Type B pancreatic cell (in vitro differentiated cells): ENCODE data around the gene PRSS57. TPM values are rescaled to one million over a fixed set of nuclear protein-coding genes. Genes with fewer than 3 reads are reported as not detected.
A peak's percentile ranks its signal among the peaks of the same experiment; 100 is the strongest.

Experiments
- DNase-seq: peaks from one replicate; pipeline ENCODE4 v3.0.0; 2021; ENCODE audit warnings: mixed read lengths; ENCODE audit not compliant: unreplicated experiment; ENCODE audit errors: extremely low spot score
- H3K27ac Mint-ChIP-seq: 2 replicates; pipeline ENCODE4 v1.8.0; 2021; ENCODE audit warnings: mild to moderate bottlenecking, mixed read lengths
- H3K27me3 Mint-ChIP-seq: 2 replicates; pipeline ENCODE4 v1.8.0; 2021; ENCODE audit warnings: mixed read lengths
- H3K36me3 Mint-ChIP-seq: 2 replicates; pipeline ENCODE4 v1.8.0; 2021; ENCODE audit warnings: mixed read lengths
- H3K4me1 Mint-ChIP-seq: one replicate; pipeline ENCODE4 v1.8.0; 2021; ENCODE audit warnings: mixed read lengths; ENCODE audit not compliant: unreplicated experiment
- H3K4me3 Mint-ChIP-seq: 2 replicates; pipeline ENCODE4 v1.8.0; 2021; ENCODE audit warnings: mild to moderate bottlenecking, mixed read lengths
- H3K9me3 Mint-ChIP-seq: 2 replicates; pipeline ENCODE4 v1.8.0; 2021; ENCODE audit warnings: mixed read lengths
- CTCF ChIP-seq: fragments of 200-600 bp; sonication (generic); conservative IDR thresholded peaks from 2 replicates; pipeline ENCODE4 v1.5.0; 2021; ENCODE audit warnings: antibody characterized with exemption, mild to moderate bottlenecking
- total RNA-seq: library from RNA; stranded (reverse); gene quantifications from 2 replicates; pipeline ENCODE4 v1.2.1, GENCODE V29; 2021; ENCODE audit warnings: low replicate concordance

Gene PRSS57
- total RNA-seq, 1 donor from 2014 or later: not detected

GRCh38 chr19:690203-690602 lies 5.0 kb downstream of the PRSS57 start:
- TF ChIP-seq CTCF: no peak
- DNase-seq: no peak
- Mint-ChIP-seq H3K4me1 (no peaks in the 10 kb centered on the region), H3K9me3 (no peaks in the 10 kb centered on the region), H3K4me3 (no peak overlapping the region), H3K36me3 (no peaks in the 10 kb centered on the region), H3K27ac (no peak overlapping the region), H3K27me3 (no peaks in the 10 kb centered on the region)

DNA sequence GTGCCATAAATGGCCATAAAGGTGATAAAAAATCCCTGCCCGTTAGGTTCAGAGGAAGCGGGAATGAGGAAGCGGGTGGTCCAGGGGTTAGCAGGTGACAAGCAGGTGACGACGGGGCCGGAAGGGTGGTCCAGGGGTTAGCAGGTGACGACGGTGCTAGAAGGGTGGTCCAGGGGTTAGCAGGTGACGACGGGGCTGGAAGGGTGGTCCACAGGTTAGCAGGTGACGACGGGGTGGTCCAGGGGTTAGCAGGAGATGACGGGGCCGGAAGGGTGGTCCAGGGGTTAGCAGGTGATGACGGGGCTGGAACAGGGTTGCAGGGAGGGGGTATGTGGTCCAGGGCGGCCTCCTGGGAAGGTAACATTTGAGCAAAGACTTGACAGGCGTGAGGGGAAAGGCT lies 6.3 kb downstream of the PRSS57 start:
- no peak overlapping the region for H3K27ac Mint-ChIP-seq
- no peaks in the 10 kb centered on the region for H3K36me3 Mint-ChIP-seq
- no peaks in the 10 kb centered on the region for H3K9me3 Mint-ChIP-seq
- TF ChIP-seq CTCF: no peak
- no peaks in the 10 kb centered on the region for H3K27me3 Mint-ChIP-seq
- no peaks in the 10 kb centered on the region for H3K4me1 Mint-ChIP-seq
- DNase-seq: no peak
- H3K4me3 Mint-ChIP-seq: no peak overlapping the region

GRCh38 chr19:688214-688613 lies 7.0 kb downstream of the PRSS57 start:
- no peak overlapping the region for H3K27ac Mint-ChIP-seq
- no peaks in the 10 kb centered on the region for H3K27me3 Mint-ChIP-seq
- no peaks in the 10 kb centered on the region for H3K36me3 Mint-ChIP-seq
- no peak overlapping the region for H3K4me3 Mint-ChIP-seq
- H3K9me3 Mint-ChIP-seq: no peaks in the 10 kb centered on the region
- no peak for TF ChIP-seq CTCF
- no peak for DNase-seq
- H3K4me1 Mint-ChIP-seq: no peaks in the 10 kb centered on the region

- Mint-ChIP-seq H3K4me1 (no peaks in the 10 kb centered on the region), H3K4me3 (no peak overlapping the region), H3K27ac (peak overlapping the region; percentile 53), H3K27me3 (no peaks in the 10 kb centered on the region), H3K9me3 (no peaks in the 10 kb centered on the region), H3K36me3 (no peaks in the 10 kb centered on the region)
- TF ChIP-seq CTCF: no peak
- DNase-seq: no peak
Measured at GRCh38 chr19:687569-688166, 7.6 kb downstream of the PRSS57 start.

GRCh38 chr19:686589-687297 lies 8.5 kb downstream of the PRSS57 start:
- TF ChIP-seq CTCF: no peak
- no peak for DNase-seq
- no peak overlapping the region for H3K27ac Mint-ChIP-seq
- H3K36me3 Mint-ChIP-seq: no peaks in the 10 kb centered on the region
- H3K27me3 Mint-ChIP-seq: no peaks in the 10 kb centered on the region
- H3K9me3 Mint-ChIP-seq: no peaks in the 10 kb centered on the region
- no peak overlapping the region for H3K4me3 Mint-ChIP-seq
- no peaks in the 10 kb centered on the region for H3K4me1 Mint-ChIP-seq
